Stimulated activated CD8-positive, alpha-beta memory T cell treated with anti-CD3 and anti-CD28 coated beads, Interleukin-4, amount 100 ng/mL, for 4 hours (primary cell): ENCODE measurements around the gene MAST4.

Experiments
- DNase-seq, 2 donors: peaks; one replicate each; pipeline ENCODE4 v3.0.0-alpha.2; 2020; ENCODE audit warnings: low read depth in 2 of 2, low spot score in 1 of 2

The MAST4 gene

GRCh38 chr5:67032921-67033664 lies 436.9 kb downstream of the MAST4 start:
- no peak for DNase-seq

- DNase-seq, result no peak
Measured at GRCh38 chr5:67033880-67034651, 437.9 kb downstream of the MAST4 start.

GRCh38 chr5:67035098-67035740 lies 439.0 kb downstream of the MAST4 start:
- DNase-seq, result no peak

- no peak for DNase-seq
Measured at GRCh38 chr5:67037171-67037570, 441.0 kb downstream of the MAST4 start.

GRCh38 chr5:67038817-67039603 lies 442.8 kb downstream of the MAST4 start:
- no peak for DNase-seq

- DNase-seq, result no peak
Measured at GRCh38 chr5:67042176-67043003, 446.2 kb downstream of the MAST4 start.

- DNase-seq, result no peak
Measured at GRCh38 chr5:67043796-67044511, 447.8 kb downstream of the MAST4 start.

GRCh38 chr5:67045816-67046740 lies 449.9 kb downstream of the MAST4 start:
- no peak for DNase-seq

- no peak for DNase-seq
Measured at GRCh38 chr5:67047160-67047559, 451.0 kb downstream of the MAST4 start.

GRCh38 chr5:67047616-67048015 lies 451.4 kb downstream of the MAST4 start:
- DNase-seq, result no peak

- no peak for DNase-seq
Measured at GRCh38 chr5:67050125-67050524, 453.9 kb downstream of the MAST4 start.

GRCh38 chr5:67050635-67051034 lies 454.4 kb downstream of the MAST4 start:
- no peak for DNase-seq

GRCh38 chr5:67051164-67051563 lies 455.0 kb downstream of the MAST4 start:
- no peak for DNase-seq

GRCh38 chr5:67052034-67052433 lies 455.8 kb downstream of the MAST4 start:
- no peak for DNase-seq

GRCh38 chr5:67053229-67053628 lies 457.0 kb downstream of the MAST4 start:
- DNase-seq, result no peak

GRCh38 chr5:67058998-67059743 lies 463.0 kb downstream of the MAST4 start:
- DNase-seq, result no peak

- no peak for DNase-seq
Measured at GRCh38 chr5:67059744-67060490, 463.7 kb downstream of the MAST4 start.
